Spleen (tissue), 11 donors: ENCODE measurements around the gene MAGEB4. TPM values are rescaled to one million over a fixed set of nuclear protein-coding genes. Genes with fewer than 3 reads are reported as not detected.

Experiments
- DNase-seq: peaks from one replicate; pipeline ENCODE4 v3.0.0-alpha.2; 2020
- H3K27ac ChIP-seq, 8 donors: fragments of 200-600 bp; sonication (generic) in 7 of 8; 1 replicate in 4 of 8; 2 replicates in 4 of 8; pipeline versions ENCODE4 v1.5.0 to v1.8.0; 2016 to 2021; ENCODE audit warnings: inconsistent platforms in 4 of 8, mild to moderate bottlenecking in 4 of 8, moderate library complexity in 1 of 8
- H3K27me3 ChIP-seq, 7 donors: fragments of 200-600 bp; sonication (generic) in 6 of 7; replicated peaks in 1 of 7; 1 replicate in 4 of 7; 2 replicates in 3 of 7; pipeline versions ENCODE4 v1.5.0 to v1.8.0; 2016 to 2021; ENCODE audit warnings: inconsistent platforms in 3 of 7, mild to moderate bottlenecking in 1 of 7
- H3K36me3 ChIP-seq, 6 donors: fragments of 200-600 bp; sonication (generic) in 5 of 6; 1 replicate in 4 of 6; 2 replicates in 2 of 6; pipeline versions ENCODE4 v1.5.0 to v1.8.0; 2016 to 2021; ENCODE audit warnings: inconsistent platforms in 2 of 6
- H3K4me1 ChIP-seq, 6 donors: fragments of 200-600 bp; sonication (generic) in 5 of 6; 1 replicate in 3 of 6; 2 replicates in 3 of 6; pipeline versions ENCODE4 v1.5.0 to v1.8.0; 2016 to 2021; ENCODE audit warnings: inconsistent platforms in 3 of 6
- H3K4me3 ChIP-seq, 8 donors: fragments of 200-600 bp; sonication (generic) in 7 of 8; 1 replicate in 4 of 8; 2 replicates in 4 of 8; pipeline versions ENCODE4 v1.5.0 to v1.8.0; 2016 to 2021; ENCODE audit warnings: inconsistent platforms in 4 of 8, mild to moderate bottlenecking in 4 of 8, moderate library complexity in 2 of 8
- H3K9me3 ChIP-seq, 8 donors: fragments of 200-600 bp; sonication (generic) in 7 of 8; 1 replicate in 4 of 8; 2 replicates in 4 of 8; pipeline versions ENCODE4 v1.5.0 to v1.8.0; 2016 to 2021; ENCODE audit warnings: inconsistent platforms in 4 of 8
- POLR2A ChIP-seq, 3 donors: fragments of 450-650 bp; IDR thresholded peaks; one replicate each; pipeline ENCODE4 v1.5.1; 2017; ENCODE audit warnings: antibody characterized with exemption in 3 of 3, mild to moderate bottlenecking in 1 of 3
- POLR2AphosphoS5 ChIP-seq, 3 donors: sonication (generic); formaldehyde crosslinking; IDR thresholded peaks; one replicate each; pipeline ENCODE4 v1.5.1; 2017; ENCODE audit warnings: antibody characterized with exemption in 3 of 3
- WGBS, 5 donors: extraction: QIAGEN DNeasy Blood & Tissue Kit in 3 of 5; methylation state at CpG; one replicate each; pipeline versions ENCODE4 v1.1.5 to v1.1.7; 2013 to 2018; 5-methylcytosine and 5-hydroxymethylcytosine counted together
- intact Hi-C: fragments of 100-400 bp; cut with DNase I; formaldehyde crosslinking; loops from one replicate; pipeline ENCODE4 v1.15.0; 2023; ENCODE audit warnings: low total_unique reads
- polyA plus RNA-seq, 3 donors: library from polyadenylated mRNA; stranded (reverse); fragments of 200-250 nt; gene quantifications; one replicate each; pipeline ENCODE4 v1.2.1, GENCODE V29; 2013
- total RNA-seq, 7 donors: library from RNA; depleted of rRNA in 3 of 7; stranded (reverse); fragments of >200 nt in 3 of 7; fragmentation: NEBNext Ultra II Directional in 4 of 7; extraction: Animal tissue kit (Norgen Biotek cat#: 25700) in 4 of 7; gene quantifications; one replicate each; pipeline versions ENCODE4 v1.1.0 to v1.2.1, GENCODE V29; 2016 to 2021
- TF ChIP-seq, protein P1 (sequence below), 11 experiments: fragments of 200-600 bp in 7 of 11; fragments of 450-650 bp in 4 of 11; sonication (generic) in 4 of 11; IDR thresholded peaks in 8 of 11; conservative IDR thresholded peaks in 3 of 11; 1 replicate in 7 of 11; 2 replicates in 4 of 11; pipeline versions ENCODE4 v1.4.0 to v1.8.0; 2016 to 2021; ENCODE audit warnings: antibody characterized with exemption in 11 of 11, inconsistent platforms in 4 of 11, mild to moderate bottlenecking in 1 of 11
- donor health status: healthy with polysubstance abuse.
- donor health status: DM: no; HTN: no; CAD: no; lungs with moderate emphysema.
- donor health status: DM: no; HTN: no; CAD: no.
- donor health status: Bipolar disorder and iron deficiency.
- donor health status: healthy.
- donor health status: DM: no; HTN: no; CAD: no.
- donor health status: DM: yes; HTN: yes; CAD: no.

The MAGEB4 gene
- total and polyA plus RNA-seq, 10 donors: not detected

DNA sequence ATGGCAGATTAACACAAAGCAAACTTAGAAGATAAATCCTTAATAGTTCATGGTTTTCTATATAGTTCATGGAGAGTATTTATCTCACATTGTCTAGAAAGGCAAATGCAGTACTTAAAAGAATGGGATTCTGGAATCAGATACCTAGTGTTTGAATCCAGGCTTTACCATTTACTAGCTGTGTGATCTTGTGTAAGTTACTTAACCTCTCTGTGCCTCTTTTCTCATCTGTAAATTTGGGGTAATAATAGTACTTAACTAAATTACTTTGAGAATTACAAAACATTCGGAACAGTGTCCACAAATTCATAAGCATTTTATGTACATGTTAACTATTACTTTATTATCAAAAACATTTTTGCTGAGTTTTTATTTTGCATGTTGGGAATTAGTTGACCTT is 21.0 kb downstream of the MAGEB4 start:
- no peak for DNase-seq
- Histone ChIP-seq H3K36me3 (no peaks in the 10 kb centered on the region), H3K4me3 (no peak overlapping the region), H3K27me3 (no peaks in the 10 kb centered on the region), H3K4me1 (no peaks in the 10 kb centered on the region), H3K27ac (no peak overlapping the region), H3K9me3 (no peaks in the 10 kb centered on the region)
- TF ChIP-seq POLR2AphosphoS5 (IDR thresholded peaks at IDR 0.05): no peak
- TF ChIP-seq POLR2A (IDR thresholded peaks at IDR 0.05): no peak
- 62 to 96% (median 78%) methylated on average over 1 of the region's 1 CpG for WGBS, 5 donors
- intact Hi-C loops: no loop called here

GRCh38 chrX:30270639-30271038 is 28.8 kb downstream of the MAGEB4 start:
- Histone ChIP-seq H3K27ac (no peak overlapping the region), H3K36me3 (no peaks in the 10 kb centered on the region), H3K27me3 (no peaks in the 10 kb centered on the region), H3K4me1 (no peaks in the 10 kb centered on the region), H3K9me3 (no peaks in the 10 kb centered on the region), H3K4me3 (no peak overlapping the region)
- 65 to 86% (median 75%) methylated on average over 3 of the region's 3 CpGs for WGBS, 5 donors
- intact Hi-C loops: no loop called here
- TF ChIP-seq POLR2A (IDR thresholded peaks at IDR 0.05) (no peak), POLR2AphosphoS5 (IDR thresholded peaks at IDR 0.05) (no peak)
- TF ChIP-seq, protein P1, sequence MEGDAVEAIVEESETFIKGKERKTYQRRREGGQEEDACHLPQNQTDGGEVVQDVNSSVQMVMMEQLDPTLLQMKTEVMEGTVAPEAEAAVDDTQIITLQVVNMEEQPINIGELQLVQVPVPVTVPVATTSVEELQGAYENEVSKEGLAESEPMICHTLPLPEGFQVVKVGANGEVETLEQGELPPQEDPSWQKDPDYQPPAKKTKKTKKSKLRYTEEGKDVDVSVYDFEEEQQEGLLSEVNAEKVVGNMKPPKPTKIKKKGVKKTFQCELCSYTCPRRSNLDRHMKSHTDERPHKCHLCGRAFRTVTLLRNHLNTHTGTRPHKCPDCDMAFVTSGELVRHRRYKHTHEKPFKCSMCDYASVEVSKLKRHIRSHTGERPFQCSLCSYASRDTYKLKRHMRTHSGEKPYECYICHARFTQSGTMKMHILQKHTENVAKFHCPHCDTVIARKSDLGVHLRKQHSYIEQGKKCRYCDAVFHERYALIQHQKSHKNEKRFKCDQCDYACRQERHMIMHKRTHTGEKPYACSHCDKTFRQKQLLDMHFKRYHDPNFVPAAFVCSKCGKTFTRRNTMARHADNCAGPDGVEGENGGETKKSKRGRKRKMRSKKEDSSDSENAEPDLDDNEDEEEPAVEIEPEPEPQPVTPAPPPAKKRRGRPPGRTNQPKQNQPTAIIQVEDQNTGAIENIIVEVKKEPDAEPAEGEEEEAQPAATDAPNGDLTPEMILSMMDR (IDR thresholded peaks at IDR 0.05 in 8 of 11, conservative IDR thresholded peaks at IDR 0.05 in 3 of 11): no peak
- no peak for DNase-seq

DNA sequence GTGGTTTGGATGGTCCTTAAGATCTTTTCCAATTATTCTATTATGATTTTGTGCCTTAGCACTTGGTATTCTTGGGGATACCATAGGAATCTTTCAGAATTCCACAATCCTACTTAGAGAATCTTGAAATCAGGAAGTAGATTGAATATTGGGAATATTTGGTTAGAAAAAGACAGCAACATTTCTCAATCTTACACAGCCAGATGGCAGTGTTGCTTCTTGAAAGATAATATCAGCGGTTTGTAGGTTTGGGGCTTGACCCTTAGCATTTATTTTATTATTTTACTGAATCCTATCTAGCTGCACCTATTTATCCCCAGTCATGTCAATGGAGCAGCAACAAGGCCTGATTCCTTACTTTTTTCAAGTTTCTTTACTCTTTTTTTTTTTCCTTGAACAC is 33.7 kb downstream of the MAGEB4 start:
- no peaks in the 10 kb centered on the region for H3K27me3 ChIP-seq
- intact Hi-C loops: no loop called here

DNA sequence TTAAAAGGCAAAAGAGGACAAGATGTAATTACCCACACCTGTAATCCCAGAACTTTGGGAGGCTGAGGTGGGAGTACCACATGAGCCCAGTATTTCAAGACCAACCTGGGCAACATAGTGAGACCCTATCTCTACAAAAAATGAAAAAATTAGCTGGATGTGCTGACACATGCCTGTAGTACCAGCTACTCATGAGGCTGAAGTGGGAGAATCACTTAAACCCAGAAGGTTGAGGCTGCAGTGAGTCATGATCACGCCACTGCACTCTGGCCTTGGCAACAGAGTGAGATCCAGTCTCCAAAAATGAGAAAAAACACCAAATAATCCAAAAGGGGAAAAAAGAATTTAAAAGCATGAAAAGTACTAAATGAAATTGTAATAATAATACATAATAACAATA is 36.6 kb downstream of the MAGEB4 start:
- TF ChIP-seq POLR2AphosphoS5 (IDR thresholded peaks at IDR 0.05) (no peak), POLR2A (IDR thresholded peaks at IDR 0.05) (no peak)
- TF ChIP-seq, protein P1 (IDR thresholded peaks at IDR 0.05 in 8 of 11, conservative IDR thresholded peaks at IDR 0.05 in 3 of 11): no peak
- no peaks in the 10 kb centered on the region for H3K9me3 ChIP-seq
- intact Hi-C loops: no loop called here
- no peak for DNase-seq
- WGBS, 5 donors: 0 to 93% (median 71%) methylated on average over 1 of the region's 1 CpG
- no peak overlapping the region for H3K4me3 ChIP-seq
- no peaks in the 10 kb centered on the region for H3K36me3 ChIP-seq
- no peaks in the 10 kb centered on the region for H3K4me1 ChIP-seq
- H3K27ac ChIP-seq: no peak overlapping the region
- H3K27me3 ChIP-seq: no peaks in the 10 kb centered on the region

More for the DNA sequence above, 33.7 kb downstream of the MAGEB4 start:
- Histone ChIP-seq H3K36me3 (no peaks in the 10 kb centered on the region), H3K9me3 (no peaks in the 10 kb centered on the region), H3K4me3 (no peak overlapping the region), H3K4me1 (no peaks in the 10 kb centered on the region), H3K27ac (no peak overlapping the region)
- TF ChIP-seq, protein P1 (IDR thresholded peaks at IDR 0.05 in 8 of 11, conservative IDR thresholded peaks at IDR 0.05 in 3 of 11): no peak
- no peak for TF ChIP-seq POLR2AphosphoS5 (IDR thresholded peaks at IDR 0.05)
- no peak for TF ChIP-seq POLR2A (IDR thresholded peaks at IDR 0.05)
- DNase-seq: no peak
- 14 to 27% (median 19%) methylated on average over 1 of the region's 1 CpG for WGBS, 5 donors

- Histone ChIP-seq H3K36me3 (no peaks in the 10 kb centered on the region), H3K9me3 (no peaks in the 10 kb centered on the region), H3K4me3 (no peak overlapping the region), H3K27me3 (no peaks in the 10 kb centered on the region), H3K27ac (no peak overlapping the region), H3K4me1 (no peaks in the 10 kb centered on the region)
- intact Hi-C loops: no loop called here
- DNase-seq: no peak
- TF ChIP-seq POLR2AphosphoS5 (IDR thresholded peaks at IDR 0.05) (no peak), POLR2A (IDR thresholded peaks at IDR 0.05) (no peak)
- TF ChIP-seq, protein P1 (IDR thresholded peaks at IDR 0.05 in 8 of 11, conservative IDR thresholded peaks at IDR 0.05 in 3 of 11): no peak
- 62 to 90% (median 82%) methylated on average over 1 of the region's 1 CpG for WGBS, 5 donors
These were observed 38.6 kb downstream of the MAGEB4 start for GRCh38 chrX:30280428-30280827.
